Erythroblast (primary cell): ENCODE data around the gene CACNG8.

Experiments used
- GATA1 ChIP-seq: IDR thresholded peaks from 2 replicates; pipeline ENCODE4 v1.6.1; 2011; ENCODE audit warnings: low read depth, mild to moderate bottlenecking, control low read depth, low read length, moderate library complexity
- POLR2A ChIP-seq: IDR thresholded peaks from 2 replicates; pipeline ENCODE4 v1.6.1; 2011; ENCODE audit warnings: mild to moderate bottlenecking, low read length

- TF ChIP-seq POLR2A (no peak), GATA1 (no peak)
Measured at GRCh38 chr19:53966931-53967330, 4.2 kb downstream of the CACNG8 start.
